Measurements from ENCODE around the gene ARHGEF7.

DNA sequence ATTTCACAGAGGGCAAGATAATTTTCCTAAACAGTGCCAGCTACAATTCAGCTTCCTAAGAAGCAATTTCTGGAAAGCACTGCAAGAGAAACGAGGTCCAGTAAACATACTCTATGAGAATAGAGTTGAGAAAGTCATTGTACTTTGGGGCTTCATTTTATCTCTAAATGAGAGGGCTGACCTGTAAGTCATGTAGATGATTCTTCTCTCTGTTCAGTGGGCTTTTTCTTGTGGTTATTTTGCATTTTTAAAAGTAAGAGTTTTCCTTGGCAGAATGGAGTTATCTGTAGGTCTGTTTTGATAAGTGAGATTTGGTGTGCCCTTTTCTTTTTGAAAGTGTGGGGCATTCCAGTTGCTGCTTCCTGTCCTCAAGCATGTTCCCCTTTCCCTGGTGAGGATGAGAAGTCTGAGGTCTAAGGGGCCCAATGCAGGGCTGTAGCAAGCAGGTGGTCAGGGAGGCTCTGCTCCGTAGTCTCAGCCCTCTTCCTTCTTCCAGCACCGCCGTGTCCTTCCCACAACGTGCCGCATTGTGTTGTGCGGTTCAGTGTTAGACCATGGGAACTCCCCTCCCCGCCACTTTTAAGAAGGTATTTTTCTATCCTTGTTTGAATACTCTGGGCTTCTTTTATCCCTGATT lies 86.3 kb downstream of the ARHGEF7 start:
- TF ChIP-seq, protein P1, sequence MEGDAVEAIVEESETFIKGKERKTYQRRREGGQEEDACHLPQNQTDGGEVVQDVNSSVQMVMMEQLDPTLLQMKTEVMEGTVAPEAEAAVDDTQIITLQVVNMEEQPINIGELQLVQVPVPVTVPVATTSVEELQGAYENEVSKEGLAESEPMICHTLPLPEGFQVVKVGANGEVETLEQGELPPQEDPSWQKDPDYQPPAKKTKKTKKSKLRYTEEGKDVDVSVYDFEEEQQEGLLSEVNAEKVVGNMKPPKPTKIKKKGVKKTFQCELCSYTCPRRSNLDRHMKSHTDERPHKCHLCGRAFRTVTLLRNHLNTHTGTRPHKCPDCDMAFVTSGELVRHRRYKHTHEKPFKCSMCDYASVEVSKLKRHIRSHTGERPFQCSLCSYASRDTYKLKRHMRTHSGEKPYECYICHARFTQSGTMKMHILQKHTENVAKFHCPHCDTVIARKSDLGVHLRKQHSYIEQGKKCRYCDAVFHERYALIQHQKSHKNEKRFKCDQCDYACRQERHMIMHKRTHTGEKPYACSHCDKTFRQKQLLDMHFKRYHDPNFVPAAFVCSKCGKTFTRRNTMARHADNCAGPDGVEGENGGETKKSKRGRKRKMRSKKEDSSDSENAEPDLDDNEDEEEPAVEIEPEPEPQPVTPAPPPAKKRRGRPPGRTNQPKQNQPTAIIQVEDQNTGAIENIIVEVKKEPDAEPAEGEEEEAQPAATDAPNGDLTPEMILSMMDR (IDR thresholded peaks at IDR 0.05; ENCODE audit: insufficient read depth, low read length, poor library complexity, severe bottlenecking), result no peak
- no peak for TF ChIP-seq EZH2phosphoT487 (conservative IDR thresholded peaks at IDR 0.05; ENCODE audit: low read length)

Data from SU-DHL-6 (cell line).